Measurements from ENCODE around the gene TTBK1.

DNA sequence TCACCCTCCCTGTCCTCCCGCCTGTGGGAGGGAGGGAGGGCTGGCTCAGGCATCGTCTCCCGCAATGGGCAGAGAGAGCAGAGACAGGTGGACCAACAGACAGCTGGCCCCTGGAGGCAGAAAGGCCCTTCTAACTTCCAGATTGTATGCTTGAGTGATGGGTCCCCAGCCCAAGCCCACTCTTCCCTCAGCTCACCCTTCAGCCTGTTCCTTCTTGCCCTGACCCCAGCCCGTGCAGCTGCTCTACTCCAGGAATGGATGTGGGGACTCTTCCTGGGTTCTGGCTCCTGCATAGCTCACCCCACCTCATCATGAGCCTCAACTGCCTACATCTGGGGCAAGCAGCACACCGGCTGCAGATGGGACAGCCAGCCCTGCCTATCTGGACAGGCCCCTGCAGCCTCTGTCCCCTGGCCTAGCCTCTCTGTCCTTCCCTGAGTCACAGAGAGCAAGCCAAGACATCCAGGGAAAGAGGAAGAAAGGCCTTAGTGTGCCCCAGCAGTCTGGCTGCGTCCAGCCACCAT lies 43.2 kb downstream of the TTBK1 start:
- TF ChIP-seq, protein P1, sequence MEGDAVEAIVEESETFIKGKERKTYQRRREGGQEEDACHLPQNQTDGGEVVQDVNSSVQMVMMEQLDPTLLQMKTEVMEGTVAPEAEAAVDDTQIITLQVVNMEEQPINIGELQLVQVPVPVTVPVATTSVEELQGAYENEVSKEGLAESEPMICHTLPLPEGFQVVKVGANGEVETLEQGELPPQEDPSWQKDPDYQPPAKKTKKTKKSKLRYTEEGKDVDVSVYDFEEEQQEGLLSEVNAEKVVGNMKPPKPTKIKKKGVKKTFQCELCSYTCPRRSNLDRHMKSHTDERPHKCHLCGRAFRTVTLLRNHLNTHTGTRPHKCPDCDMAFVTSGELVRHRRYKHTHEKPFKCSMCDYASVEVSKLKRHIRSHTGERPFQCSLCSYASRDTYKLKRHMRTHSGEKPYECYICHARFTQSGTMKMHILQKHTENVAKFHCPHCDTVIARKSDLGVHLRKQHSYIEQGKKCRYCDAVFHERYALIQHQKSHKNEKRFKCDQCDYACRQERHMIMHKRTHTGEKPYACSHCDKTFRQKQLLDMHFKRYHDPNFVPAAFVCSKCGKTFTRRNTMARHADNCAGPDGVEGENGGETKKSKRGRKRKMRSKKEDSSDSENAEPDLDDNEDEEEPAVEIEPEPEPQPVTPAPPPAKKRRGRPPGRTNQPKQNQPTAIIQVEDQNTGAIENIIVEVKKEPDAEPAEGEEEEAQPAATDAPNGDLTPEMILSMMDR (IDR thresholded peaks at IDR 0.05) = no peak
- no peak for TF ChIP-seq CREB1 (CRISPR knock-in tag; IDR thresholded peaks at IDR 0.05)

Data from WTC11 (cell line).